ENCODE measurements around the gene KAT7.

- TF ChIP-seq GATA2 (IDR thresholded peaks at IDR 0.05; ENCODE audit: low read depth, low read length) (peak; percentile 39; the same call in 1 of the 2 replicates), GATA3 (IDR thresholded peaks at IDR 0.05; ENCODE audit: low read depth, low read length) (no peak)
Observed at GRCh38 chr17:49787884-49788477, 500 bp upstream of the KAT7 start.

Measured in SH-SY5Y (cell line).